Measurements from ENCODE around the gene DCANP1. TPM values are rescaled to one million over a fixed set of nuclear protein-coding genes. Genes with fewer than 3 reads are reported as not detected.

Gene DCANP1
- total and polyA plus RNA-seq, 2 experiments from 2014 or later = not detected

- peaks cover 65% of the 10 kb centered on the region for H3K79me2 ChIP-seq
- peaks cover 48% of the 10 kb centered on the region for H3K4me1 ChIP-seq (ENCODE audit: insufficient read depth)
- peak; percentile 83 for DNase-seq (ENCODE audit: low spot score)
- peak overlapping the region; percentile 96 for H3K4me3 ChIP-seq
- peaks cover 49% of the 10 kb centered on the region for H4K20me1 ChIP-seq (ENCODE audit: insufficient read depth, poor library complexity, severe bottlenecking)
- TF ChIP-seq EZH2 (IDR thresholded peaks at IDR 0.05; ENCODE audit: borderline replicate concordance) (no peak), EZH2phosphoT487 (IDR thresholded peaks at IDR 0.05; ENCODE audit: low read depth, severe bottlenecking, unreplicated experiment) (no peak)
- TF ChIP-seq, protein P1, sequence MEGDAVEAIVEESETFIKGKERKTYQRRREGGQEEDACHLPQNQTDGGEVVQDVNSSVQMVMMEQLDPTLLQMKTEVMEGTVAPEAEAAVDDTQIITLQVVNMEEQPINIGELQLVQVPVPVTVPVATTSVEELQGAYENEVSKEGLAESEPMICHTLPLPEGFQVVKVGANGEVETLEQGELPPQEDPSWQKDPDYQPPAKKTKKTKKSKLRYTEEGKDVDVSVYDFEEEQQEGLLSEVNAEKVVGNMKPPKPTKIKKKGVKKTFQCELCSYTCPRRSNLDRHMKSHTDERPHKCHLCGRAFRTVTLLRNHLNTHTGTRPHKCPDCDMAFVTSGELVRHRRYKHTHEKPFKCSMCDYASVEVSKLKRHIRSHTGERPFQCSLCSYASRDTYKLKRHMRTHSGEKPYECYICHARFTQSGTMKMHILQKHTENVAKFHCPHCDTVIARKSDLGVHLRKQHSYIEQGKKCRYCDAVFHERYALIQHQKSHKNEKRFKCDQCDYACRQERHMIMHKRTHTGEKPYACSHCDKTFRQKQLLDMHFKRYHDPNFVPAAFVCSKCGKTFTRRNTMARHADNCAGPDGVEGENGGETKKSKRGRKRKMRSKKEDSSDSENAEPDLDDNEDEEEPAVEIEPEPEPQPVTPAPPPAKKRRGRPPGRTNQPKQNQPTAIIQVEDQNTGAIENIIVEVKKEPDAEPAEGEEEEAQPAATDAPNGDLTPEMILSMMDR (IDR thresholded peaks at IDR 0.05; ENCODE audit: poor library complexity) = no peak
- H3K4me2 ChIP-seq = peak overlapping the region; percentile 86
- H2AFZ ChIP-seq = peak overlapping the region; percentile 43
- H3K27ac ChIP-seq = peak overlapping the region; percentile 99
- no peaks in the 10 kb centered on the region for H3K36me3 ChIP-seq (replicated peaks; ENCODE audit: insufficient read depth, low read depth)
- H3K27me3 ChIP-seq = no peaks in the 10 kb centered on the region
- 2% methylated on average over 38 of the region's 43 CpGs for WGBS (ENCODE audit: low lambda C conversion rate, missing lambda C conversion rate)
- H3K9me3 ChIP-seq (ENCODE audit: low read depth) = no peaks in the 10 kb centered on the region
- no peaks in the 10 kb centered on the region for H3K9me2 ChIP-seq (replicated peaks; ENCODE audit: insufficient read depth)
These were observed 48.8 kb downstream of the DCANP1 start for GRCh38 chr5:135398160-135398854.

- Histone ChIP-seq H3K4me2 (peak overlapping the region; percentile 86), H3K27me3 (no peaks in the 10 kb centered on the region), H3K9me2 (replicated peaks; ENCODE audit: insufficient read depth) (no peaks in the 10 kb centered on the region), H3K27ac (peak overlapping the region; percentile 99), H3K36me3 (replicated peaks; ENCODE audit: insufficient read depth, low read depth) (no peaks in the 10 kb centered on the region), H3K4me3 (no peak overlapping the region), H3K79me2 (peaks cover 77% of the 10 kb centered on the region), H2AFZ (no peak overlapping the region), H4K20me1 (ENCODE audit: insufficient read depth, poor library complexity, severe bottlenecking) (peaks cover 61% of the 10 kb centered on the region), H3K4me1 (ENCODE audit: insufficient read depth) (peaks cover 58% of the 10 kb centered on the region), H3K9me3 (ENCODE audit: low read depth) (no peaks in the 10 kb centered on the region)
- 74% methylated on average over 5 of the region's 5 CpGs for WGBS (ENCODE audit: low lambda C conversion rate, missing lambda C conversion rate)
- TF ChIP-seq, protein P1 (IDR thresholded peaks at IDR 0.05; ENCODE audit: poor library complexity) = no peak
- no peak for TF ChIP-seq EZH2phosphoT487 (IDR thresholded peaks at IDR 0.05; ENCODE audit: low read depth, severe bottlenecking, unreplicated experiment)
- no peak for TF ChIP-seq EZH2 (IDR thresholded peaks at IDR 0.05; ENCODE audit: borderline replicate concordance)
- DNase-seq (ENCODE audit: low spot score) = no peak
These were observed 50.1 kb downstream of the DCANP1 start for GRCh38 chr5:135397084-135397483.

GRCh38 chr5:135396459-135397055, 50.6 kb downstream of the DCANP1 start:
- 73% methylated on average over 4 of the region's 4 CpGs for WGBS (ENCODE audit: low lambda C conversion rate, missing lambda C conversion rate)
- no peak for DNase-seq (ENCODE audit: low spot score)
- H3K79me2 ChIP-seq = peaks cover 83% of the 10 kb centered on the region
- no peaks in the 10 kb centered on the region for H3K9me3 ChIP-seq (ENCODE audit: low read depth)
- TF ChIP-seq EZH2 (IDR thresholded peaks at IDR 0.05; ENCODE audit: borderline replicate concordance) (no peak), EZH2phosphoT487 (IDR thresholded peaks at IDR 0.05; ENCODE audit: low read depth, severe bottlenecking, unreplicated experiment) (no peak)
- TF ChIP-seq, protein P1 (IDR thresholded peaks at IDR 0.05; ENCODE audit: poor library complexity) = no peak
- no peaks in the 10 kb centered on the region for H3K27me3 ChIP-seq
- H3K9me2 ChIP-seq (replicated peaks; ENCODE audit: insufficient read depth) = no peaks in the 10 kb centered on the region
- no peak overlapping the region for H3K4me3 ChIP-seq
- H2AFZ ChIP-seq = no peak overlapping the region
- no peaks in the 10 kb centered on the region for H3K36me3 ChIP-seq (replicated peaks; ENCODE audit: insufficient read depth, low read depth)
- H3K27ac ChIP-seq = peak overlapping the region; percentile 99
- peaks cover 64% of the 10 kb centered on the region for H3K4me1 ChIP-seq (ENCODE audit: insufficient read depth)
- peaks cover 66% of the 10 kb centered on the region for H4K20me1 ChIP-seq (ENCODE audit: insufficient read depth, poor library complexity, severe bottlenecking)
- H3K4me2 ChIP-seq = peak overlapping the region; percentile 86
